Vagina (tissue), 2 donors: ENCODE data around the gene CCDC57. TPM values are rescaled to one million over a fixed set of nuclear protein-coding genes. Genes with fewer than 3 reads are reported as not detected.

Experiments
- DNase-seq, 2 donors: peaks; one replicate each; pipeline ENCODE4 v3.0.0-alpha.2; 2017; ENCODE audit errors: extremely low spot score in 2 of 2
- H3K27ac ChIP-seq: fragments of 200-600 bp; sonication (generic); one replicate; pipeline ENCODE4 v1.5.1; 2019
- H3K27me3 ChIP-seq: fragments of 200-600 bp; sonication (generic); one replicate; pipeline ENCODE4 v1.5.1; 2019
- H3K36me3 ChIP-seq, 2 donors: fragments of 200-600 bp; sonication (generic); one replicate each; pipeline ENCODE4 v1.5.1; 2017 to 2019
- H3K4me1 ChIP-seq: fragments of 200-600 bp; sonication (generic); one replicate; pipeline ENCODE4 v1.5.1; 2019
- H3K4me3 ChIP-seq, 2 donors: fragments of 200-600 bp; sonication (generic); 1 replicate in 1 of 2; 2 replicates in 1 of 2; pipeline ENCODE4 v1.5.1; 2016 to 2019
- H3K9me3 ChIP-seq: fragments of 200-600 bp; sonication (generic); one replicate; pipeline ENCODE4 v1.5.1; 2019
- POLR2A ChIP-seq, 2 donors: fragments of 450-650 bp; IDR thresholded peaks; one replicate each; pipeline ENCODE4 v1.6.1; 2017; ENCODE audit warnings: antibody characterized with exemption in 2 of 2, mild to moderate bottlenecking in 2 of 2, moderate library complexity in 2 of 2
- POLR2AphosphoS5 ChIP-seq, 2 donors: sonication (generic); formaldehyde crosslinking; IDR thresholded peaks; one replicate each; pipeline ENCODE4 v1.9.0; 2017; ENCODE audit warnings: antibody characterized with exemption in 2 of 2, mild to moderate bottlenecking in 2 of 2, low read depth in 1 of 2; ENCODE audit not compliant: insufficient read depth in 1 of 2
- intact Hi-C: fragments of 100-400 bp; cut with DNase I; formaldehyde crosslinking; loops from one replicate; pipeline ENCODE4 v1.15.1; 2023
- total RNA-seq: library from RNA; depleted of rRNA; stranded (reverse); fragments of >200 nt; gene quantifications from one replicate; pipeline ENCODE4 v1.2.3, GENCODE V29; 2016
- TF ChIP-seq, protein P1 (sequence below), 3 experiments: fragments of 450-650 bp in 2 of 3; fragments of 200-600 bp in 1 of 3; sonication (generic) in 1 of 3; IDR thresholded peaks; one replicate each; pipeline ENCODE4 v1.5.1; 2017 to 2019; ENCODE audit warnings: antibody characterized with exemption in 3 of 3, mild to moderate bottlenecking in 2 of 3, moderate library complexity in 2 of 3

CCDC57 gene
- total RNA-seq, 1 donor from 2014 or later, result 26.5 TPM

DNA sequence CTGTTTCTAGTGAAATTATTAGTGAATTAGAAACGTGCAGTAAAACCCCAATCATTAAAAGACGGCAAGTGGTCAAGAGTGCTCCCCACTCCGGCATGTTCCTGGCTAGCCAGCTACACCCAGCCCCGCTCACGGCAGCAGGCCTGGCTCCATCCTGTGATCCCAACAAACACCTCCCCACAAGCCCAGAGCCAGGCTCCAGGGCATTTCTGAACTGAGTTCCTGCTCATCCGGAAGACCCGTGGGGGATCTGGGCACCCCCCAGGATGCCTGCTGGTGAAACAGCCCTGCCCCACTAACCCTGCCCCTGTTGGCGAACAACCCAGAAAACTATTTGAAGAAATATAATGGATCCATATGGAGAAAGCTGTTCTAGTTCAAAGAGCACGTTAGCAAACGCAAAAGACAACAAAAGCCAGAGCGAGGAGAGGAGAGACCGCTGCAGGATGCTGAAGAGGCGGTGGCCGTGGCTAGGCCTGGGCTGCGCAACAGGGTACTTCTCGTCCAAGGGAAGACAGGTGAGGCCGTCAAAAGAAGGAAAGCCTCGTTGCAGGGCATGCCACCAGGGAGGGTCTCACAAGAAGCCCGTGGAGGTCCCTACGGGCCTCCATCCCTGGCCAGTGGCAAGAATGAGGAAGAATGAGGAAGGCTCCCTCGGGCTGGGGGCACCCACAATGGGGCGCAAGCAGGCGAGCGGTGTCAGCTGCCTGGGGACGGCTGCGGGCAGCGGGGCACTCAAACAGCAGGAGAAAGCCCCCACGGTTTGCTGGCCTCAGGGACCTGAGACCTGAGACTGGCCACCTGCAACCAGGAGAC is 35.4 kb upstream of the CCDC57 start:
- H3K27me3 ChIP-seq, result no peaks in the 10 kb centered on the region
- intact Hi-C loops, result no loop called here
- DNase-seq, result no peak
- H3K4me3 ChIP-seq, result no peak overlapping the region
- H3K9me3 ChIP-seq, result no peaks in the 10 kb centered on the region
- peak overlapping the region; percentile 78 for H3K27ac ChIP-seq
- TF ChIP-seq, protein P1, sequence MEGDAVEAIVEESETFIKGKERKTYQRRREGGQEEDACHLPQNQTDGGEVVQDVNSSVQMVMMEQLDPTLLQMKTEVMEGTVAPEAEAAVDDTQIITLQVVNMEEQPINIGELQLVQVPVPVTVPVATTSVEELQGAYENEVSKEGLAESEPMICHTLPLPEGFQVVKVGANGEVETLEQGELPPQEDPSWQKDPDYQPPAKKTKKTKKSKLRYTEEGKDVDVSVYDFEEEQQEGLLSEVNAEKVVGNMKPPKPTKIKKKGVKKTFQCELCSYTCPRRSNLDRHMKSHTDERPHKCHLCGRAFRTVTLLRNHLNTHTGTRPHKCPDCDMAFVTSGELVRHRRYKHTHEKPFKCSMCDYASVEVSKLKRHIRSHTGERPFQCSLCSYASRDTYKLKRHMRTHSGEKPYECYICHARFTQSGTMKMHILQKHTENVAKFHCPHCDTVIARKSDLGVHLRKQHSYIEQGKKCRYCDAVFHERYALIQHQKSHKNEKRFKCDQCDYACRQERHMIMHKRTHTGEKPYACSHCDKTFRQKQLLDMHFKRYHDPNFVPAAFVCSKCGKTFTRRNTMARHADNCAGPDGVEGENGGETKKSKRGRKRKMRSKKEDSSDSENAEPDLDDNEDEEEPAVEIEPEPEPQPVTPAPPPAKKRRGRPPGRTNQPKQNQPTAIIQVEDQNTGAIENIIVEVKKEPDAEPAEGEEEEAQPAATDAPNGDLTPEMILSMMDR (IDR thresholded peaks at IDR 0.05), result no peak
- TF ChIP-seq POLR2A (IDR thresholded peaks at IDR 0.05) (no peak), POLR2AphosphoS5 (IDR thresholded peaks at IDR 0.05; ENCODE audit: insufficient read depth in 1 of 2, low read depth in 1 of 2) (no peak)
- H3K36me3 ChIP-seq, result peaks cover 0 to 91% of the 10 kb centered on the region in 2 donors
- peaks cover 47% of the 10 kb centered on the region for H3K4me1 ChIP-seq

DNA sequence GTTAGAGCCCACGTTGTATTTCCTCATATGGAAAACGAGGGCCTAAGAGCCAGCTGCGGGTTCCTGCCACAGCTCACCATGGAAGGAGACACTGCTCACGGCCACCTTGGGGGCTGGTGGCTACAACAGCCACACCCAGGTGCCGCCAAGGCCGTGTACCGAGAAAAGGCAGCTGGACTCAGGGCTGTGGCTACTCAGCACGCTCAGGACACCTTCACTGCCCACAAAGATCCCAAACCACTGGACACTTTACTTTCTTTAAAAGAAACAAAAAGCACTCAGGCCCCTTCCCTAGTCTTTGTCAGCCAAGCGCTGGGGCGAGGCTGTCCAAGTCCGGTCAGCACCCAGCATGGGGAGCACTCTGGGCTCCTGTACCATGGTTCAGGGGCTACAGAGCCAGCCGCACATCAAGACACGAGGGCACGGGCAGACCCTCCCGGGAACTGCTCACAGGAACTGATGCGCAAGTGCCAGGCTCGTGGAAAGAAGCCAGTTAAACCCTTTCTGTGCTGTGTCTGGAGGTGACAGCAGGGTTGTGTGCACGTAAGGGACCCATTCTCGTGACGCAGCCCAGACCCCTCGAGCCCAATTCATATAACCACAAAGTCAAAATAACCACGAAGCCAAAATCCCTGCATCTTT is 34.7 kb upstream of the CCDC57 start:
- Histone ChIP-seq H3K27me3 (no peaks in the 10 kb centered on the region), H3K9me3 (no peaks in the 10 kb centered on the region), H3K27ac (peak overlapping the region; percentile 78), H3K36me3 (peaks cover 0 to 83% of the 10 kb centered on the region in 2 donors), H3K4me3 (no peak overlapping the region), H3K4me1 (peaks cover 55% of the 10 kb centered on the region)
- no peak for TF ChIP-seq POLR2A (IDR thresholded peaks at IDR 0.05)
- peak in 1 of 2 donors; percentile 1 for TF ChIP-seq POLR2AphosphoS5 (IDR thresholded peaks at IDR 0.05; ENCODE audit: insufficient read depth in 1 of 2, low read depth in 1 of 2)
- TF ChIP-seq, protein P1 (IDR thresholded peaks at IDR 0.05), result no peak
- no peak for DNase-seq
- intact Hi-C loops, result no loop called here

DNA sequence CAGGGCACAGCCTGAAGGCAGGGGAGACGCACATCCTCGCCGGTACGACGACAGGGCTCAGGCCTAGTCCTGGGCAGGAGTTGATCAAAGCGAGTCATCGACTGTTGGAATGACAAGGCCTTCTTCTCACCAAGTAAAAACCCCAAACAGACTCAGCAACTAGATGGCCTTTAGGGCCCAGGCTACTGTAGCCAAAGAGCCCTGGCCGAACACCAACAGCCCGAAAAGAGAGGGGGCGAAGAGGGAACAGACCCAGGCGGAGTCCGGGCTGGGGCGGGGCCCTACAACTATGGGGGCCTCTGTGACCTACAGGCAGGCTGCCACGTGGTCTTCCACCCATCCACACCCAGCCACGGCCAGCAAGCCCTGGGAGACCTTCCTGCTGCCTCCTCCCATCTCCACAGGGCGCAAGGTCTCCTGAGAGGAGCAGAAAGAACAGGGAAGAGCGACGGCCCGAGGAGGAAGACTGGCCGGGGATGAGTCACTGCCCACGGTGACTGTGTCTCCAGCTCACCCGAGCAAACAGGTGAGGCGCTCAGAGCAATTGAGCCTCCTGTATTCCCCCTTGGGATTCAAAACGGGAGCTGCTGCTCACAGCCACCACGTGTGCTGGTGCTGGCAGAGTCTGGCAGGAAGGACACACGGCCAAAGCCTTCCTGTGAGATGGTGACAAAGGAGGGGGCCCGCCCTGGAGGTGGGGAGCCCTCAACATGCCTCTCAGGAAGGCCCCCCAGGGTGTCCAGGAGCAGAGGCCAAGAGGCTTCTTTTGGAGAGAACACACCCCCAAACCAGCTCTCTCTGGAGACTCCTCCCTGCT is 33.9 kb upstream of the CCDC57 start:
- intact Hi-C loops, result no loop called here
- peaks cover 62% of the 10 kb centered on the region for H3K4me1 ChIP-seq
- no peaks in the 10 kb centered on the region for H3K27me3 ChIP-seq
- peak in 1 of 2 donors; percentile 88 for DNase-seq
- H3K27ac ChIP-seq, result peak overlapping the region; percentile 78
- peaks cover 0 to 76% of the 10 kb centered on the region in 2 donors for H3K36me3 ChIP-seq
- no peak overlapping the region for H3K4me3 ChIP-seq
- TF ChIP-seq POLR2AphosphoS5 (IDR thresholded peaks at IDR 0.05; ENCODE audit: insufficient read depth in 1 of 2, low read depth in 1 of 2) (peak; percentile 7 to 57), POLR2A (IDR thresholded peaks at IDR 0.05) (no peak)
- TF ChIP-seq, protein P1 (IDR thresholded peaks at IDR 0.05), result no peak
- no peaks in the 10 kb centered on the region for H3K9me3 ChIP-seq

DNA sequence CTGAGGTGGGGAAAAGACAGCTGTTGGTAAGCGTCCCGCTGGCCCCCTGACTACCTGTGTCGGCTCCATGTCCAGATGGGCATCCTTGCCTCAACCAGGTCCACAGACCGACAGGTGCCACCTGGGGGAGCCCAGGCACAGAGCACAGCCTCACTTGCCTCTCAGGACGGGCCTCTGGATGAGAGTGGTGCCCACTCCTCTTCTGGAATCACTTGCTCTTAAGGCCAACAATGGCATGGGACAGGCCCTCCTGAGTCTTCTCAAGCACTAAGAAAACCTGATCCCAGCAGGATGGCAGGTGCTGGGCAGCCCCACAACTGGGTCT is 33.4 kb upstream of the CCDC57 start:
- Histone ChIP-seq H3K4me1 (peaks cover 68% of the 10 kb centered on the region), H3K27ac (peak overlapping the region; percentile 78), H3K4me3 (no peak overlapping the region), H3K27me3 (no peaks in the 10 kb centered on the region), H3K9me3 (no peaks in the 10 kb centered on the region), H3K36me3 (peaks cover 0 to 70% of the 10 kb centered on the region in 2 donors)
- intact Hi-C loops, result no loop called here
- DNase-seq, result no peak
- TF ChIP-seq, protein P1 (IDR thresholded peaks at IDR 0.05), result no peak
- TF ChIP-seq POLR2A (IDR thresholded peaks at IDR 0.05), result no peak
- TF ChIP-seq POLR2AphosphoS5 (IDR thresholded peaks at IDR 0.05; ENCODE audit: insufficient read depth in 1 of 2, low read depth in 1 of 2), result no peak
